Natural killer cell (primary cell): Measurements from ENCODE around the gene PHB1. TPM values are rescaled to one million over a fixed set of nuclear protein-coding genes. Genes with fewer than 3 reads are reported as not detected.
"Not testable (repeated sequence)": the region's sequence is repeated elsewhere in the genome, so short reads cannot be mapped to it uniquely, and the experiment has no call there.

Source experiments
- ATAC-seq, 3 donors: fragments of 150-1000 bp in 2 of 3; fragments of 200-7000 bp in 1 of 3; cut with Tn5 transposase; 1 replicate in 1 of 3; 2 replicates in 2 of 3; pipeline ENCODE4 v1.10.0; 2021; ENCODE audit warnings: mild to moderate bottlenecking in 2 of 3, moderate library complexity in 2 of 3
- DNase-seq, 2 donors: peaks; one replicate each; pipeline versions ENCODE4 v3.0.0 to v3.0.0-alpha.2; 2013 to 2021; ENCODE audit warnings: mixed read lengths in 1 of 2
- H3K27ac ChIP-seq: one replicate; pipeline ENCODE4 v1.5.1; 2013; ENCODE audit warnings: mild to moderate bottlenecking, low read length
- H3K27me3 ChIP-seq: one replicate; pipeline ENCODE4 v1.6.1; 2013; ENCODE audit warnings: low read length; ENCODE audit not compliant: control insufficient read depth, insufficient read depth
- H3K36me3 ChIP-seq: one replicate; pipeline ENCODE4 v1.6.1; 2013; ENCODE audit warnings: low read length; ENCODE audit not compliant: control insufficient read depth, insufficient read depth
- H3K4me1 ChIP-seq: one replicate; pipeline ENCODE4 v1.6.1; 2013; ENCODE audit warnings: low read length; ENCODE audit not compliant: control insufficient read depth, insufficient read depth
- H3K4me3 ChIP-seq: one replicate; pipeline ENCODE4 v1.5.1; 2013; ENCODE audit warnings: low read length
- H3K9me3 ChIP-seq: one replicate; pipeline ENCODE4 v1.6.1; 2013; ENCODE audit warnings: low read length; ENCODE audit not compliant: control insufficient read depth, insufficient read depth
- H3K27ac Mint-ChIP-seq, 2 donors: one replicate each; pipeline ENCODE4 v1.8.0; 2022; ENCODE audit warnings: mild to moderate bottlenecking in 2 of 2, mixed read lengths in 2 of 2, moderate library complexity in 1 of 2
- H3K27me3 Mint-ChIP-seq, 2 donors: one replicate each; pipeline ENCODE4 v1.8.0; 2022; ENCODE audit warnings: low read depth in 2 of 2, mixed read lengths in 2 of 2
- H3K36me3 Mint-ChIP-seq: one replicate; pipeline ENCODE4 v1.8.0; 2022; ENCODE audit warnings: mixed read lengths
- H3K4me1 Mint-ChIP-seq, 2 donors: one replicate each; pipeline ENCODE4 v1.8.0; 2022; ENCODE audit warnings: mixed read lengths in 2 of 2
- H3K4me3 Mint-ChIP-seq: one replicate; pipeline ENCODE4 v1.8.0; 2022; ENCODE audit warnings: mild to moderate bottlenecking, moderate library complexity, mixed read lengths
- H3K9me3 Mint-ChIP-seq, 2 donors: one replicate each; pipeline ENCODE4 v1.8.0; 2022; ENCODE audit warnings: mixed read lengths in 2 of 2
- CTCF ChIP-seq: fragments of 200-600 bp; IDR thresholded peaks from one replicate; pipeline ENCODE4 v1.8.0; 2022; ENCODE audit warnings: antibody characterized with exemption
- WGBS: methylation state at CpG from one replicate; pipeline ENCODE4 v1.1.7; 2013; ENCODE audit warnings: missing lambda C conversion rate; ENCODE audit not compliant: insufficient coverage; 5-methylcytosine and 5-hydroxymethylcytosine counted together
- intact Hi-C: fragments of 100-400 bp; cut with micrococcal nuclease; formaldehyde crosslinking; loops from one replicate; pipeline ENCODE4 v1.14.2; 2022
- total RNA-seq, 4 donors: library from RNA; stranded (reverse); fragments of 120-200 nt in 1 of 4; gene quantifications; one replicate each; pipeline versions ENCODE4 v1.2.3 to v1.2.4, GENCODE V29; 2013 to 2022

PHB1 gene
- total RNA-seq, 3 donors from 2014 or later (not counting 1 experiment from before 2014, with no cell fraction given), result 49.6 to 66.2 (median 60.3) TPM

- TF ChIP-seq CTCF, result no peak
- ATAC-seq (no peak), DNase-seq (no peak)
- H3K27ac Mint-ChIP-seq, result no peak overlapping the region
- H3K4me3 ChIP-seq, result no peak overlapping the region
- no peaks in the 10 kb centered on the region for H3K36me3 ChIP-seq
- WGBS, result 72% methylated on average over 4 of the region's 4 CpGs
- intact Hi-C loops, result loop anchor here (10.0 kb wide), 1 partner anchor 213 kb away; no protein-coding TSS in a partner anchor
- H3K36me3 Mint-ChIP-seq, result no peaks in the 10 kb centered on the region
- no peaks in the 10 kb centered on the region for H3K27me3 Mint-ChIP-seq
- H3K9me3 ChIP-seq, result no peaks in the 10 kb centered on the region
- peaks cover 23 to 25% of the 10 kb centered on the region in 2 donors for H3K4me1 Mint-ChIP-seq
- no peaks in the 10 kb centered on the region for H3K27me3 ChIP-seq
- H3K9me3 Mint-ChIP-seq, result no peaks in the 10 kb centered on the region
- H3K27ac ChIP-seq, result no peak overlapping the region
- H3K4me3 Mint-ChIP-seq, result no peak overlapping the region
- H3K4me1 ChIP-seq, result peaks cover 25% of the 10 kb centered on the region
Measured at GRCh38 chr17:49397586-49397985, 17.1 kb downstream of the PHB1 start.

GRCh38 chr17:49393491-49394255, 21.0 kb downstream of the PHB1 start:
- Histone ChIP-seq H3K4me3 (no peak overlapping the region), H3K36me3 (no peaks in the 10 kb centered on the region), H3K4me1 (peaks cover 54% of the 10 kb centered on the region), H3K27me3 (no peaks in the 10 kb centered on the region), H3K27ac (no peak overlapping the region), H3K9me3 (no peaks in the 10 kb centered on the region)
- intact Hi-C loops, result loop anchor here (10.0 kb wide), 1 partner anchor 209 kb away; no protein-coding TSS in a partner anchor
- Mint-ChIP-seq H3K36me3 (no peaks in the 10 kb centered on the region), H3K27me3 (no peaks in the 10 kb centered on the region), H3K4me3 (no peak overlapping the region), H3K4me1 (peaks cover 33 to 34% of the 10 kb centered on the region in 2 donors), H3K9me3 (no peaks in the 10 kb centered on the region), H3K27ac (no peak overlapping the region)
- 71% methylated on average over 8 of the region's 8 CpGs for WGBS
- TF ChIP-seq CTCF, result no peak
- no peak for ATAC-seq
- no peak for DNase-seq

- Mint-ChIP-seq H3K27ac (peak overlapping the region; percentile 97 to 98), H3K27me3 (no peaks in the 10 kb centered on the region), H3K4me1 (peaks cover 52 to 56% of the 10 kb centered on the region in 2 donors), H3K4me3 (peak overlapping the region; percentile 89), H3K9me3 (no peaks in the 10 kb centered on the region), H3K36me3 (no peaks in the 10 kb centered on the region)
- 30% methylated on average over 7 of the region's 9 CpGs for WGBS
- Histone ChIP-seq H3K27ac (peak overlapping the region; percentile 90), H3K27me3 (no peaks in the 10 kb centered on the region), H3K9me3 (no peaks in the 10 kb centered on the region), H3K36me3 (no peaks in the 10 kb centered on the region), H3K4me1 (peaks cover 68% of the 10 kb centered on the region), H3K4me3 (no peak overlapping the region)
- ATAC-seq, result peak in 2 of 3 donors; percentile 8 to 58
- DNase-seq, result peak in 1 of 2 donors; percentile 46
- intact Hi-C loops, result loop anchor here (10.0 kb wide), 1 partner anchor 206 kb away; no protein-coding TSS in a partner anchor
- TF ChIP-seq CTCF, result no peak
Measured at GRCh38 chr17:49390548-49391324, 23.9 kb downstream of the PHB1 start.

GRCh38 chr17:49389514-49390347, 25.0 kb downstream of the PHB1 start:
- H3K36me3 ChIP-seq, H3K4me3 ChIP-seq, H3K9me3 ChIP-seq, H3K36me3 Mint-ChIP-seq, H3K9me3 Mint-ChIP-seq, H3K27me3 Mint-ChIP-seq, H3K27me3 ChIP-seq: not testable (repeated sequence)
- intact Hi-C loops, result loop anchor here (2.0 to 10.0 kb wide), 2 partner anchors 13 to 205 kb away; no protein-coding TSS in a partner anchor
- DNase-seq (peak in 1 of 2 donors; percentile 44), ATAC-seq (peak; percentile 15 to 34 (median 29))
- Mint-ChIP-seq H3K27ac (peak overlapping the region; percentile 97 to 98), H3K4me1 (peaks cover 51 to 52% of the 10 kb centered on the region in 2 donors), H3K4me3 (peak overlapping the region; percentile 89)
- Histone ChIP-seq H3K4me1 (peaks cover 64% of the 10 kb centered on the region), H3K27ac (peak overlapping the region; percentile 90)
- WGBS, result 51% methylated on average over 12 of the region's 12 CpGs
